LNCaP clone FGC (cell line): ENCODE measurements around the gene RAE1.

ENCODE experiments used
- DNase-seq: peaks from one replicate; pipeline ENCODE4 v3.0.0-alpha.2; 2011; ENCODE audit warnings: low read depth
- H3K4me3 ChIP-seq: 2 replicates; pipeline ENCODE4 v1.5.1; 2011; ENCODE audit warnings: mild to moderate bottlenecking, low read depth, low read length, control low read depth
- CTCF ChIP-seq: IDR thresholded peaks from 2 replicates; pipeline ENCODE4 v1.5.1; 2012; ENCODE audit warnings: mild to moderate bottlenecking; ENCODE audit not compliant: control insufficient read depth, insufficient read depth; ENCODE audit errors: extremely low read depth

The RAE1 gene

GRCh38 chr20:57421253-57422220 lies 70.5 kb downstream of the RAE1 start:
- no peak for TF ChIP-seq CTCF
- no peak for DNase-seq
- H3K4me3 ChIP-seq: no peak overlapping the region

- no peak overlapping the region for H3K4me3 ChIP-seq
- no peak for TF ChIP-seq CTCF
- DNase-seq: no peak
These were observed 71.2 kb downstream of the RAE1 start for GRCh38 chr20:57422254-57422653.

DNA sequence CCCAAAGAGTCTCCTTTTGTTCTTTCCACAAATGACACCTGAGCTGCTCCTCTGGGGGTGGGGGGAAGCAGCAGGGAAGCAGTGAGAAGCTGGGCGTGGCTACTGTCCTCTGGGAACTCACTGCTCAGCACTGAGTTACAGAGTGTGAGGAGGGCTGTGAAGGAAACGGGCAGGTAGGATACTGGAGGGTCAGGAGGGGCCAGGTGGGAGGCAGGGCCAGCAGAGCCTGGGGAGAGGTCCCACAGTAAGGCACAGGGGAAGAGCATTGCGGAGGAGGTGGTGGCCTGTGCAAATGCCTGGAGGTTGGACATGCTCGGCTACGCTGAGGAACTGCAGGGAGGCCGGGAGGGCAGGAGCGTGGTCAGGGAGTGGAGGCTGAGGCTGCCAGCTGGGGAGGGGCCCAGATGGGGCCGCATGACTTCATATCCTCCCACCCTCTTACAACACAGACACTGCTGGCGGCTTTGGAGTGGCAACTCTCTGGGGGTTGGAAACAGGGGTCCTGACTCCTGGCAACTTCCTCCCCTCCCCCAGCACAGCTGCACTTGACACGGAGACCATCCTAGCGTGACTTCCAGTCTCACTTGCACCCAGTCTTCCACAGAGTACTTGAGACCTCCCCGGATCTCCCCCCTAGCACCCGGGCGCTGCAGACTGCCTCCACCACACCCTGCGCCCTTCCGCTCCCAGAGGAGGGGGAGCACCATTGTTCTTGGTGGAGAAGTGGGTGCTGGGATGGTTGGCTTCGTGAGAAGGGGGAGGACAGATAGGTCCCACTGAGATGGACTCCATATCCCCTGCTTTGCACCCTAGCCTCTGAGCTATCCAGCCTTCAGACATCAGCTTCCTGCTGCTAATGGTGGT lies 74.3 kb downstream of the RAE1 start:
- no peak overlapping the region for H3K4me3 ChIP-seq
- TF ChIP-seq CTCF: no peak
- no peak for DNase-seq

DNA sequence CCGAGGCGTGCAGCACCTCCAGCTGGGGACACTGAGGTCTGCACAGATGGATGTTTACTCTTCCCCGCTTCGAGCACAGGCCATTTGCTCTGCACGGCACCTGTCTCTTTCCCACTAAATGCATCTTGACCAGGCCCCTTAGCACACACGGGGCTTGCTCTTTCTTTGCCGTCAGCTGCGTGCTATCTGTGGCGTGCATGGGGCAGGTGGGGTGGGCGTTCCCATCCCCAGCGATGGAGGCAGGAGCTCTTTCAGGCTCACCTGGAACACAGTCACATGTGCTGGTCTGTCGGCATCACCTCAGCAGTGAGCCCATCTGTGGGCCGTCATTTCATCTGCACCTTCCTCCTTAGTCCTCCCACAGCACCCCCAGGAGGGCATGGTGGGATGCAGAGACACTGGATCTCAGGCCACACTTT lies 75.2 kb downstream of the RAE1 start:
- TF ChIP-seq CTCF: no peak
- DNase-seq: no peak
- no peak overlapping the region for H3K4me3 ChIP-seq

GRCh38 chr20:57426831-57427230 lies 75.8 kb downstream of the RAE1 start:
- no peak overlapping the region for H3K4me3 ChIP-seq
- no peak for DNase-seq
- no peak for TF ChIP-seq CTCF

- TF ChIP-seq CTCF: no peak
- peak; percentile 48 for DNase-seq
- H3K4me3 ChIP-seq: no peak overlapping the region
These were observed 77.5 kb downstream of the RAE1 start for GRCh38 chr20:57428324-57429158.
